ENCODE data around the gene PNLIPRP2. TPM values are rescaled to one million over a fixed set of nuclear protein-coding genes. Genes with fewer than 3 reads are reported as not detected.

The PNLIPRP2 gene
- total RNA-seq, 1 experiment from 2014 or later: 0.24 TPM

GRCh38 chr10:116687633-116688032 is 66.9 kb downstream of the PNLIPRP2 start:
- Histone ChIP-seq H3K4me2 (ENCODE audit: insufficient read depth, insufficient read length, low read length) (no peak overlapping the region), H3T11ph (ENCODE audit: low read length) (no peak overlapping the region), H4K5ac (ENCODE audit: insufficient read length, low read depth, low read length) (no peak overlapping the region), H3K79me1 (ENCODE audit: insufficient read depth, low read depth, low read length, poor library complexity, severe bottlenecking) (no peaks in the 10 kb centered on the region), H2BK12ac (ENCODE audit: insufficient read length, low read depth, low read length) (no peak overlapping the region), H3K18ac (ENCODE audit: insufficient read length, low read depth, low read length) (no peak overlapping the region), H3K79me2 (ENCODE audit: insufficient read depth, low read length) (no peaks in the 10 kb centered on the region), H3K9me3 (ENCODE audit: control insufficient read depth, low read depth, low read length) (no peaks in the 10 kb centered on the region), H3K4ac (ENCODE audit: low read depth, low read length) (no peak overlapping the region), H2AFZ (ENCODE audit: low read length) (no peak overlapping the region), H4K20me1 (ENCODE audit: control insufficient read depth, insufficient read depth, insufficient read length) (no peaks in the 10 kb centered on the region), H3K56ac (ENCODE audit: insufficient read length, low read depth, low read length) (no peak overlapping the region), H3K23me2 (ENCODE audit: insufficient read length, low read depth, low read length, poor library complexity, severe bottlenecking) (no peaks in the 10 kb centered on the region), H3K14ac (ENCODE audit: insufficient read depth, low read length) (no peak overlapping the region), H2BK120ac (ENCODE audit: low read depth, low read length, poor library complexity, severe bottlenecking) (no peak overlapping the region), H3K23ac (ENCODE audit: insufficient read length, low read depth, low read length) (no peak overlapping the region), H2BK15ac (ENCODE audit: low read depth, low read length) (no peak overlapping the region), H3K4me1 (ENCODE audit: insufficient read depth, low read length) (peaks cover 4% of the 10 kb centered on the region; the same call in 1 of the 2 replicates), H4K8ac (replicated peaks; ENCODE audit: insufficient read length, low read depth, low read length) (no peak overlapping the region), H2AK5ac (ENCODE audit: insufficient read length, low read length) (no peak overlapping the region), H2BK5ac (ENCODE audit: insufficient read length, low read length) (no peak overlapping the region), H3K9ac (ENCODE audit: extremely low read depth, insufficient read length, low read length) (no peak overlapping the region), H2BK20ac (ENCODE audit: low read depth, low read length, poor library complexity, severe bottlenecking) (no peak overlapping the region), H3K27ac (ENCODE audit: insufficient read length, low read depth, low read length) (no peak overlapping the region), H3K27me3 (ENCODE audit: insufficient read depth, low read length) (no peaks in the 10 kb centered on the region), H4K91ac (ENCODE audit: insufficient read length, low read depth, low read length) (no peak overlapping the region)
- no peak for TF ChIP-seq CTCF (conservative IDR thresholded peaks at IDR 0.05)
- Mint-ChIP-seq H3K4me1 (peaks cover 37 to 39% of the 10 kb centered on the region in 2 experiments), H3K27ac (no peak overlapping the region), H3K4me3 (no peak overlapping the region), H3K36me3 (ENCODE audit: insufficient read depth in 1 of 3, low read depth in 3 of 3) (peaks cover 0 to 5% (median 0%) of the 10 kb centered on the region in 3 experiments; a peak in 3 of 7 replicates), H3K9me3 (0 out of 5 replicates have a peak, but pooled peaks cover 0 to 3% of the 10 kb centered on the region in 2 experiments), H3K27me3 (ENCODE audit: low read depth) (peaks cover 25% of the 10 kb centered on the region)
- no CpG with 5 or more reads among the region's 6 CpGs for WGBS (ENCODE audit: extremely low coverage, insufficient read length, low lambda C conversion rate)
- no peak for DNase-seq
